K562 (cell line): ENCODE results near the gene HTR4.

Experiments
- CBX5 ChIP-seq: IDR thresholded peaks from 2 replicates; pipeline ENCODE4 v1.6.1; 2014; ENCODE audit warnings: low read depth, borderline replicate concordance
- FUS ChIP-seq: fragments of 200-400 bp; formaldehyde crosslinking; optimal IDR thresholded peaks from 2 replicates; pipeline ENCODE3; 2017; ENCODE audit warnings: low read depth, low read length
- RBBP5 ChIP-seq: fragments of 200-600 bp; sonication (generic); IDR thresholded peaks from 2 replicates; pipeline ENCODE4 v1.6.1; 2012; ENCODE audit warnings: borderline replicate concordance, mild to moderate bottlenecking, low read length, control low read depth, inconsistent platforms; ENCODE audit not compliant: insufficient read depth, poor library complexity, severe bottlenecking

GRCh38 chr5:148452499-148453193 is 201.7 kb downstream of the HTR4 start:
- no peak for TF ChIP-seq RBBP5
- no peak for TF ChIP-seq CBX5
- TF ChIP-seq FUS = no peak
